HG03432 (cell line): Measurements from ENCODE around the gene COPB1.

ENCODE experiments used
- ATAC-seq: cut with Tn5 transposase; IDR thresholded peaks from one replicate; pipeline ENCODE4 v1.9.1; 2021; ENCODE audit warnings: mild to moderate bottlenecking, moderate library complexity; ENCODE audit not compliant: unreplicated experiment

Gene COPB1

DNA sequence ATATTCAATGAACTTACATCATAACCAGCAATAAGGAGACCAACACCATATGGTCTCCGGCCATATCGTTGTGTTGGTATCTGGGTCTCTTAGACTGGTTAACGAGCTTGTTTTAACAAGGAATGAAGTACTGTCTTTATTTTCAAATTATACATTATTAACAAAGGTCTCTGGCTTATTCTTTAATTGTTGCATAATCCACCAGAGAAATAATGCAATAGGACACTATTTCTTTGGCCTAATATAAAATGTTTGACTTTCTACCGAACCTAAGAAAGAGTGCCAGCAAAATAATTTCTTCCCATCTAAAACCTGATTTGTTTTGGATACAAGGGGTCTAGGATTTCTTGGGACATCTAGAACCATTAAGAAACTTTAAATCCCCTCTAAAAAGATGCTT, 14.2 kb upstream of the COPB1 start:
- ATAC-seq, result no peak

DNA sequence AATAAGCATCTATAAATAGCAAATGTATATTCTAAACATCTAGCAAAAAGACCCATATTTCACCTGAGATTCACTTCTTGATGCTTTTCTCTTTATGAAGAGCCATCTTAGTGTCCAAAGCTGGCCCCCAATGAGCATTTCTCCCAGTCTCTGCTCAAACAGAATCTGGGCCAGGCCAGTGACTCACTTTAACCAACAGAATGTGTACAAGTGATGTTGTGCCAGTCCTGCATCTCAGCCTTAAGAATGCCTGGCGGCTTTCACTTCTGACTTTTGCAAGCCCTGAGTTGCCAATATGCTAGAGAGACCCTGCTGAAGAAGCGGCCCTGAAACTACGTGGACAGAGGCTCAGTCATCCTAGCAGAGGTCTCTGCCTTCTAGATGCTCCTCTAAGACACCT, 6.9 kb upstream of the COPB1 start:
- ATAC-seq, result no peak

DNA sequence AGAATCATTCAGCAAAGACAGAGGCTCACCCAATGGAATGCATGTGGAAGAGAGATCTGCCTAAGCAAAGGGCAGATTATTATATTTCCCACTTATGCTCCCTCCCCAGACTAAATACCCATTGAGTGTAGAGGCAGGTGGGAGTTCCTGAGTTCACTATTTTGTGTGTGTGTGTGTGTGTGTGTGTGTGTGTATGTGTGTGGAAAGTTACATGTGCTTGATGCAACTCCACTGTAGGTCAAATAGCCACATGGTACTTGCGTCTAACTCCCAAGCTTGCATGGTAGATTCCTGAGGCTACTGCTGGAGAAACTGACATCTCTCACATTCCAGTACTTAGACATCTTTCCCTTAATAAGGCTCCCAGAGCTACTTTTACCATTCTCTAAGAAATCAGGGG, 3.4 kb upstream of the COPB1 start:
- ATAC-seq, result no peak

DNA sequence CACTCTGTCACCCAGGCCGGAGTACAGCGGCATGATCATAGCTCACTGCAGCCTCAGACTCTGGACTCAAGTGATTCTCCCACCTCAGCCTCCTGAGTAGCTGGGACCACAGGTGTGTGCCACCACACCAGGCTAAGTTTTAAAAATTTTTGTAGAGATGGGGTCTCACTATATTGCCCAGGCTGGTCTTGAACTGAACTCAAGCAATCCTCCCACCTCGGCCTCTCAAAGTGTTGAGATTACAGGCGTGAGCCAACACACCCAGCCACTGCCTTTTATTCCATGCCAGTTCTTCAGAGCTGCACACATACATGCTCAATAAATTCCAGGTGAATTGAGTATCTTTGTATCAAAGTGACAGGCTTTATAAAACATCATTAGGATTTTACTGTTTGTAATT, 2.4 kb upstream of the COPB1 start:
- no peak for ATAC-seq

DNA sequence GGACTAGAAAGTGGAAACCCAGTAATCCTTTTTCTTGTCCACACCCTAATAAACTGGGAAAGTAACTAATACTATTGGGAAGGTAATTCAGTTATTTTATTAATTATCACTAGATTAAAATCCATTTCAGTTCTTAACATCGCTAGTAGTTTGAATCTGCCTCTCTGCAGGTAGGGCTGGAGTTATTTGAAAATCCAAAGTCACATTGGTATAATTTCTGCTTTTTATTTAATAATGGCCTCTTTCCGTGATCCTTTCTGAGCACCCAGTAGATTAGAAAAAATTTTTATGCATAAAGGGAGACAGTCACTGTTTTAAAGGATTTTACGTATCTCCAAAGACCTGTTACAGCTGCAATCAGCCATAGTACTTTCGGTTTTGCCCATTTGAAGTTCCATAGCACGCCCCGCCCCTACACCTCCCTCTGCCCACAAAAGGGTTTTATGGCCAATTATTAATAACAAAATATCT, 605 bp upstream of the COPB1 start:
- peak; percentile 67 for ATAC-seq

DNA sequence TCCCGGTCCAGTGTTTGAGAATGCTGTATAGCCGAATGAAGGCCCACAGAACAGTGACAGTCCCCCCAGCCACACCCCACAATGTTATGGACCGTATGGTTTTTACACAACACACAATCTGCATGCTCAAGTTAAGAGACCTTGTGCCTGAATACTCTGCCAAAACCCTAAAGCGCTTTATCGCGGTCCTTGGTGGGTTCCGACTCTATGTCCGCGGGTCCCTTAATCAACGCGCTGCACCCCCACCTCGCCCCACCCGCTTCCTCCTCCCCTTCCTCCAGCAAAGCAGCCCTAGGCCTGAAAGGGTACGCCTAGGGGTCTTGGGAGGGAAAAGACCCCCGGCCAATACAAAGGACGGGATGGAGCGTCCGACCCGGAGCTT, 442 bp downstream of the COPB1 start:
- ATAC-seq, result peak; percentile 15

DNA sequence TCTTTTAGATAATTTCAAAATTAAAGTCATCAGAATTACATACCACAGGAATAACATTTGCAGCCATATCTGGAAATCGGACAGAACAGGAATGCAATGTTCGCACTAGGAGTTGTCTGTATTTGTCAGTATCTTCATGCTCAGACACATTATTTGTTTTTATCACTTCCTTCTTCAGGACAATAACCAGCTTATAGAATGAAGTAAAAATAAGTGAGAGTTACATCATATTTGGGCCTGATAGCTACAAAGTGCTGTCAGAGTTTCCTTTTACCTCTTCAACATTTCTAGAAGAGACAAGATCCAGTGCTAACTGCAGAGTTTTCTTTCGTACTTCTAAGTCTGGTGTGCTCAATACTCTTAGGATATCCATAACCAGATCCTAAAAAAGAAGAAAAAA, 18.9 kb downstream of the COPB1 start:
- no peak for ATAC-seq

DNA sequence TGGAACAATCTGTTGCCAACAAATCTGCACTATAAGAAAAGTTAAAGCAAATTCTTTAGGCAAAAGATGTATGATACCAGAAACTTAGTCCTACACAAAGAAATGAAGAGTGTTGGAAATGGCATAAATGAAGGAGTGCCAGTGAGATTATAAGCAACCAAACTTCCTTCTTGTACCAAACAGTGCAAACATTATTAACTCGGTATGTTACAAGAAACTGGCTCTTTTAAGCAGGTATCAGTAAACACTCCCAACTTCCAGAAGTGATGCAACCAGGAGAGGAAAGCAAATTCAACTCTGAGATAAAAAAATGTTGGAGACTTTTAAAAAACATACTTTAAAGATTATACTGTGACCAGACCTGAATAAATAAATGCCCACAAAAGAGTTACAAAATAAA, 28.5 kb downstream of the COPB1 start:
- no peak for ATAC-seq

DNA sequence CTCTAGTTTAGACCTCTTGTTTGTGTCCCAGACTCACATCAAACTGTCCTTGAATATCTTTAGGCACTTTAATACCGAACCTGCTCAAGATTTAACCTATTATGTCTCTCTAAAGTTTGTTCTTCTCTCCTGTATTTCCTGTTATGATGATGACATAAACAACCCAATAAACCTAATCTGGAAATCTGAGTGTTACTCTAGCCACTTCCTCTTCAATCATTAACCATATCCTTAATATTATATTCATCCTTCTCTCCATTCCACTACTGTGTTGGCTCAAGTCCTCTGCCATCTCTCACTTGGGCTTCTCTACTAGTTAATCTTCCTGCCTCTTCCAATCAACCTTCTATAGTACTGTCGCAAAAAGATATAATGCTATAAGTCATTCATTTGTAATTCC, 36.0 kb downstream of the COPB1 start:
- no peak for ATAC-seq

DNA sequence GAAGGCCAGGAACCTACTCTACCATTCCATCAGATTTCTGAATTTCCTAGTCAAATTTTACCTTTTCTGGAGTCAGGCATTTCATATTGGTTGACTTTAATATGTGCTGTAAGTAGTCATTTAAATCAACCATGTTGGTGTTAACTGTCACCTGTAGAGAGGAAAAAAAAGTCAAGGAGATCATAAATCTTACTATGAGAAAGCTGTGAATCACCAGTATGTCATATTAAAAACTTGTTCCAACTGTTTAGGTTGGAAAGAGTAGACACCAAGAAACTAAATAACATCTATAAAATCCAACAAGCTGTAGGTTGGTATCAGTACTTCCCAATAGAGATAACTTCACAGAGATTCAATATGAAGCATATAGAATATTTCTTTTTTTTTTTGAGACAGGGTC, 39.5 kb downstream of the COPB1 start:
- no peak for ATAC-seq

DNA sequence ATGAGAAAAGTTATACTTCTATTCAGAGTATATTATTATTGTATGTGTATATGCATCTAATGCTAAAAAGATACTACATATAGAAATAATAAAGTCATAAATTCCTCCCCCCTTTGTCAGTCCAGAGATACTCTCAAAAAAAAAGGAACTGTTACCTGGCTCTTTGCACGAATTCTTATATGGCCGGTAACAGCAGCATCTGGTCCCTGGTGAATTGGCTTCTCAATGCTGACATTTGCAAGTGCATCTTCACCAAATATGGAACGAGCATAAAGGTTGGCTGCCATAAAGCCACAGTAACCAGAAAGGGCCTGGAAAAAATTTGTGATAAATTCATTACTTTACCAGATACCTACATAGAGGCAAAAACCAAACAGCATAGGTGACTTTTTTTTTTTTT, 41.2 kb downstream of the COPB1 start:
- ATAC-seq, result no peak

DNA sequence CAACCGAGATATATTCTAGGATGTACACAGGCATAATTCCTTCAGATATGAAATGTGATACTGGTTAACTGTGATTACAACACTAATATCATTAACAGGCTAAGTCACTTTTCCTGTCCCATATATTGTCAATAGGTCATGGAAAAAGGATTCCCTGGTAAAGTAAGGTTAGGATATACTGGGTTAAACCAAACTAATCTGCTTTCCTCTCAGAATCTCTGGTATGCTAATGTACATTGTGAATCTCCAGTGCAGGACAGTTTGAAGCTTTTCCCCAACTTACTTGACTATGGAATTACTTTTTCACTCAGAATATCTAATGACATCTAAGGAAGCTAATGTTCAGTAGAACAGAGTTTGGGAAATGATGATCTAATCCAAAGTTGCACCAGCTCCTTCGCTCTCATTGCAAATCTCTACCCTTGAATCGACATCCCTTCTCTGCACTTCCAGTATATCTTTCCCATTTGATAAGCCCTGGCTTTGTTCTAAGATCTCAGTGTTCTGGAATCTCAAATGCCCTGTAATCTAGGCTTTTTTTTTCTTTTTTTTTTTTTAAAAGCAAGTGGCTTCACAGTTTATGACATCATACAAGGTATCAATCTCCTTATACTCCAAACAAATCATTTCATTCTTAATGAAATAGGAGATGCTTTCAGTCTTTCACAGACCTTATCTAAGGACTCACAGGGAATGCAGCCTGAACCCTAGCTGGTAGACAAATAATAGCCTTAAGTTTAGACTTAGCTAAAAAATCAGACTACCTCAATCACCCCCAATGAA, 43.8 kb downstream of the COPB1 start:
- no peak for ATAC-seq

DNA sequence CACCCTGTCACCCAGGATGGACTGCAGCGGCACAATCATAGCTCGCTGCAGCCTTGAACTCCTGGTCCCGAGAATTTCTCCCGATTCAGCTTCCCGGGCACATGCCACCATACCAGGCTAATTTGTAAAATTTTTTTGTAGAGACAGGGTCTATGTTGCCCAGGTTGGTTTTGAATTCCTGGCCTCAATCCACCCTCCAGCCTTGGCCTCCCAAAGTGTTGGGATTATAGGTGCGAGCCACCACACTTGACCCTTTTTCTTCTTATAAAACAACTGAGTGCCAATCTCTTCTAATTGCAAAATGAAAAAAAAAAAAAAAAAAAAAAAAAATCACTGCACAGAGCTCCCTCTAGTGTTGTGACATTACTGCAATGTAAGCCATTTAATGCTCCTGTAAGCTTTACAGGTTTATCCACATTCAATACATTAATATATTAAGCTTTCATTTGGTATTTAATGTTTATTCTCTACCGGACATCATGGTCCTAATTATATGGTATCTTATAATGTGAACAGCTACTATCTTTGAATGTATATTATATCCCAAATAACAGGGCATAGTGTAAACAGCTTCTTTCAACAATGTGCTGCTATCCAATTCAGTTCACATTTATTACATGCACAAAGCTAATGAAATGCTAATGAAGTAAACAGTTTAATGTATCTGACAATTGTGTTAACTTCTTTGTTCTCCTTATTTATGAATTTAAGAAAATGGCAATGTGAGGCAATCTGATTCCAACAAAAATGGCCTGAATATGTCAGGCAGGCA, 44.6 kb downstream of the COPB1 start:
- no peak for ATAC-seq

DNA sequence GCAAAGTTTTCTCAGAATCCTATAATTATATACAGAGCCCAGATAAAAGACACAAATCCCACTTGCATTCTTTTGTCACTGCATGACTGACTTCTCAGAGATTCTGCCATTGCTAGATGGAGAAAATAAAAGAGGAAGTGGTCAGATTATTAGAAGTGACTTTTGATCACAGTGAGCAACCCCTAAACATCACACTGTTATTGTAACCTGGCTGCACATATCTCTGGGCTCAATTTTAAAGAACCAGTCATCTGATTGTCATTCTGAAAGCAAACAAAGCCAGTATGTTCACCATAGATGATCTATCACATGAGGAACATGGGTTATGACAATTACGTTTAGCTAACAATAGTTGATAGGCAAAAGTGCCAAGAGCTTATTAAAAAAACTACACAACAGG, 47.8 kb downstream of the COPB1 start:
- ATAC-seq, result peak; percentile 60

DNA sequence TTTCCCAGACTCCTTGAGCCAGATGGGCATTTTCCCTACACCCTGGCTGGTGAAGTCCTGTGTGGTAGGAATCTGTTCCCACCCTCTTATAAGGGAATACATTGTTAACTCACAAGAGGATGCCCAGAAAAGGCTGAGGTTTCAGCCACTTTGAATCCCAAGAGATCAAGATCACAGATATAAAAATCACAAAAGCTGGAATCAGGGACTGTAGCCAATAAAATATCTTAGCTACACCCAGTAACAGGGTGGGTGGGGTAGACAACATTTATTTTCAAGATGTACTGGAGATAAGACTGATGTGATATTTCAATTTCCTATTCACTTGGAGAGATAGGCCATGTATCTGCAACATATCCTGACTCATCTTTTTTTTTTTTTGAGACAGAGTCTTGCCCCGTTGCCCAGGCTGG, 50.3 kb downstream of the COPB1 start:
- no peak for ATAC-seq

DNA sequence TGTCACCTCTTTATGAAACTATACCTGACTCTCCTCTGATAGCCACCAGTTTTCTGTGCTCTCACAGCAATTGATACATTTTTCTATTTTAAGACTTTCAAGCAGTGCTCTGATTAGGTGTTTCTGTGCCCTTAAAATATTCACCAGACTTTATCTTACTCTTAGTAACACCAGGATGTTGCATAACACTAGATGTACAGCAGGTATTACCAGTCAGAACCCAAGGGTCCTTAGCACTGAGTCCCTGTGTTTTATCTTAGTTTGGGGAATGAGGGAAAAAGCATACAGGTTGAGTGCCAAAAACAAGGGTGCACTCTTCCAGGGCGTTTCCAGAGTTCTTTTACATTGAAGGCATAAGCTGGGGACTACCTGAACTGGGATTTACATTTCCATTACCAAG, 51.4 kb downstream of the COPB1 start:
- no peak for ATAC-seq

DNA sequence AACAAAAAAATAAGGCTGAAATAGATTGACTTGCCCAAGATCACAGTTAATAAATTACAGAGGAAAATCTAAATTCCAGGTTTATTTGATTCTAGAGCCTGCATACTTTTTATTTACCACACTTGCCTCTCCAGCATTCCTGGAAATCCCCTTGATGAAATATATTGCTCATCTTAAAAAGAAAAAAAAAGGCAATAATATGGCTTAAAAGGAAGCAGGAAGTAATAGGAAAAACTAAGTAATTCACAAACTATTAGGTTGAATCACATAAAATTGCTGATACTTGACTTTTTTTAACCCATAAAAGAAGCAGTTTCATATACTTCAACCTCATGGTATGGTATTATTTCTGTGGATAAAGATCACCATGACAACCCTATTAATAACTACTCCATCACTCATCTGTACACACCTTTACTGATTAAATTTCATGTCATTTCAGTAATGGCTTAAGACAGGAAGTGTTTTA, 52.9 kb downstream of the COPB1 start:
- peak; percentile 44 for ATAC-seq

DNA sequence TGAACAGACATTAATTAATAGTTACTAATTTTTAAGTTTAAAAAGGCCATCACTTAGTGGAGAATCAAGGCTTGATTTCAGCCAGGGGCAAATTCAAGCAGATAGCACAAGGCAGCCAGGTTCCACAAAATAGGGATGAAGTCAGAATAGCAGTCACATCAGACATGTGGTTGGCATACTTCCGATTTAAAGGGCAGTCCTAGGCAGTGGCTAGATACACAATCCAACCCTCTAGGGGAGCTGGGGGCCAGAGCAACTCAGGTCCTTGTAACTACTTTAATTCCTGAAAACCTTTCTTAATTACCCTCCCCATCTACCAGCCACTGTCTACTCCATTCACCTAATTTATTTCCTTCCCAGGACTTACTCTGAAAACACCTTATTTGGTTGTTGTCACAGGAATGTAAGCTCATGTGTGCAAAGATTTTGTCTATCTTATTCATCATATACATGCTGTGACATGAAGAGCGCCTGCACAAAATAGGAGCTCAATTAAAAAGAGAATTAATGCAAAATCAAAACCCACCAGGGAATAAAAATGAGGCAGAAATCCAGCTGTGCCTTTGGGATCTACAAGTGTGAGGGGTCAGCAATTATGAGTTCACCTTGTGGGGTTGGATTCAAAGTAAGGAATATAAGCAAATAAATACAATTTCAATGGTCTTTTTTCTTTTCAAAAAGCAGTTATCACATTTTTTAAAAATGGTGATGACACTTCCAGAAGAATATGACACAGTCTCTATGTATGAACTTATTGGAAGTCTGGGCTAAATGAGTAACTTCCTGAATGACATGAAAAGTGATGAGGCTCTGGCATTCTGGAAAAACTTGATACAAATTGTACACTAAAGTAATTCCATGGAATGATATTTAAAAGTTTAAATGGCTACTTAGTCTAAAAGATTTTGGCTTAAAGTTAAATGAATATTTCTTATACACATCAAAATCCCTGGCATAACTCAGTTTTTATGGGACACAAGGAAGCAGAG, 53.8 kb downstream of the COPB1 start:
- no peak for ATAC-seq

DNA sequence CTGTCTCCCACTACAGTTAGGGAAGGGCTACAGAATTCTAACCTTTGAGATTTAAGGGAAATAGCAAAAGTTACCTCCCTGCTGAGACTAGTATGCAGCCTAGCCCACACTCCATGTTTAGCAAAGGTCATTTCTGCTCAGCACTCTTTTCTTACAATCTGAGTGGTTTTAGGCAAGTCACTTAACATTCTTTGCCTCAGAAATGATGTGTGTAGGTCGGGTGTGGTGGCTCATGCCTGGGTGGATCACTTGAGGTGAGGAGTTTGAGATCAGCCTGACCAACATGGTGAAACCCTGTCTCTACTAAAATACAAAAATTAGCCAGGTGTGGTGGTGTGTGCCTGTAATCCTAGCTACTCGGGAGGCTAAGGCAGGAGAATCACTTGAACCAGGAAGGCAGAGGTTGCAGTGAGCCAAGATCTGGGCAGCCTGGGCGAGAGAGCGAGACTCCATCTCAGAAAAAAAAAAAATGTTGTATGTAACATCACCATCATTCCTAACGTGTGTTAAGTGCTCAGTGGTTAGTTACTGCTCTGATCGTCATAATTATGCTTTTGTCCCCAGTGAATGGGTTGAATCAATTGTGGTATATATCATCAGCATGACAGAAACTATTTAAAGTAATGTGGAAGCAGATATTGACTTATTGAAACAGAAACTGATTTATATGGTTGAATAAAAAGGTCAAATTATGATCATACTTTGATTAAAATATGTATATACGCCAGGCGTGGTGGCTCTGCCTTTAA, 55.0 kb downstream of the COPB1 start:
- ATAC-seq, result no peak

DNA sequence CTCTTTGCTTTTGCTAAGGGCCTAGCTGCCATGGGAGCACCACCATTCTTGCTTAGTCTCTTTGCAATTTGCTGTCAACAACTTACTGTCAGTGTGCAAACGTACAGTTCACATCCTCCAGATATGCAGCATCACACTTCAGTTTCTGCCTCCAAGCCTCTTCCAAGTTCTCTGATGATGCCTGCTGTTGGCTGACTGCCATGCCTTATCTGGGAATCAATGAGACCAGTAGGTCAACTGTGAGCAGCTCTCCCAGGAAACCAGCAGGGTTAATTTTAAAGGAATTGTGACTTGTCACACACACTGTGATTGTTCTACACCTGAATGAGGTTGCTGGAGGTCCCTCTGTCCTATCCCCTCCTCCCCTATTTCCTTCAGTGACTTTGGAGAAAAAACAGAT, 56.0 kb downstream of the COPB1 start:
- no peak for ATAC-seq
